Skeletal muscle satellite cell (primary cell): ENCODE results near the gene PRAME.

ENCODE experiments used
- H3K27me3 ChIP-seq: 2 replicates; pipeline ENCODE4 v1.7.0; 2013; ENCODE audit warnings: low read length; ENCODE audit not compliant: control insufficient read depth, insufficient read depth
- H3K36me3 ChIP-seq: 2 replicates; pipeline ENCODE4 v1.7.0; 2013; ENCODE audit warnings: mild to moderate bottlenecking, control low read depth, low read length; ENCODE audit not compliant: insufficient read depth
- H3K4me1 ChIP-seq: 2 replicates; pipeline ENCODE4 v1.7.0; 2013; ENCODE audit warnings: low read length; ENCODE audit not compliant: control insufficient read depth, insufficient read depth
- H3K4me2 ChIP-seq: 2 replicates; pipeline ENCODE4 v1.7.0; 2013; ENCODE audit warnings: mild to moderate bottlenecking, low read length
- H3K4me3 ChIP-seq: 2 replicates; pipeline ENCODE4 v1.7.0; 2013; ENCODE audit warnings: low read length
- H3K9ac ChIP-seq: 2 replicates; pipeline ENCODE4 v1.7.0; 2013; ENCODE audit warnings: mild to moderate bottlenecking, low read depth, low read length, moderate library complexity
- H3K9me3 ChIP-seq: replicated peaks from 2 replicates; pipeline ENCODE4 v1.7.0; 2013; ENCODE audit warnings: mild to moderate bottlenecking, control low read depth, low read length

Gene PRAME

DNA sequence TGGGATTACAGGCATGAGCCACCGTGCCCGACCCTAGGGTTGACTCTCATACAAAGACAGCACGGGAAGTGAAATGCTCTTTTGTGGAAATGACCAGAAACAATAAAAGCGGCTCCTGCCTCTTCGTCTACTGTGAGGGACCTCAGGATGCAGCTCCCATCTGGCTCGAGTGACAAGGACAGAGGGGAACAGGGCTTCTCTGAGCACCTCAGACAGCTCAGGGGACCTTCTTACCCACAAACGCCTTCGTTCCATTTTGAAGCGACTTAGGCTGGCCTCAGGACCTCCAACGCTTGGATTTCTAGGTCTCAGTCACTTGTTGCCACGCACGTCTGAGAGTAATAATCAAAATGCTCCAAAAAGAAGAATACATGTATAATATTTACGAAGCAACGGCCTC, 2.5 kb downstream of the PRAME start:
- no peaks in the 10 kb centered on the region for H3K4me1 ChIP-seq
- no peaks in the 10 kb centered on the region for H3K36me3 ChIP-seq
- no peak overlapping the region for H3K9ac ChIP-seq
- H3K4me2 ChIP-seq: no peak overlapping the region
- H3K9me3 ChIP-seq: no peaks in the 10 kb centered on the region
- H3K27me3 ChIP-seq: peaks cover 13% of the 10 kb centered on the region
- no peak overlapping the region for H3K4me3 ChIP-seq

DNA sequence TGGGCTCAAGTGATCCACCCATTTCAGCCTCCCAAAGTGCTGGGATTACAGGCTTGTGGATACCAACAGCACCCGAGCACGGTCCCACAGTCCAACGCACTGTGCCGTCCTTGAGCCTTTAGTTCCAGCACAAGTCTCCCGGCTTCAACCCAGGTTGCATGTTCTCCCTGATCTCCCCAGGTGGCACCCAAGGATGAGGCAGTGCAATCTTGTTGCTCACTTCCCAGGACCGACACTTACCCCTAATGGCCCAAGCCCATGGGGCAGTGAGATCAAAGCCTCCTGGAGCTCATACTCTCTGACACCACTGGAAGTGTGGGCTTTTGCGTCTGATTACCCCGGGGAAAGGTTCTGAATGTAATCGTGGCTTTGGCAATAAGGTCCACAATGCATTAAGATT, 3.5 kb downstream of the PRAME start:
- H3K4me3 ChIP-seq: no peak overlapping the region
- H3K36me3 ChIP-seq: no peaks in the 10 kb centered on the region
- no peaks in the 10 kb centered on the region for H3K4me1 ChIP-seq
- H3K27me3 ChIP-seq: peaks cover 21% of the 10 kb centered on the region
- no peak overlapping the region for H3K4me2 ChIP-seq
- H3K9me3 ChIP-seq: no peaks in the 10 kb centered on the region
- no peak overlapping the region for H3K9ac ChIP-seq

DNA sequence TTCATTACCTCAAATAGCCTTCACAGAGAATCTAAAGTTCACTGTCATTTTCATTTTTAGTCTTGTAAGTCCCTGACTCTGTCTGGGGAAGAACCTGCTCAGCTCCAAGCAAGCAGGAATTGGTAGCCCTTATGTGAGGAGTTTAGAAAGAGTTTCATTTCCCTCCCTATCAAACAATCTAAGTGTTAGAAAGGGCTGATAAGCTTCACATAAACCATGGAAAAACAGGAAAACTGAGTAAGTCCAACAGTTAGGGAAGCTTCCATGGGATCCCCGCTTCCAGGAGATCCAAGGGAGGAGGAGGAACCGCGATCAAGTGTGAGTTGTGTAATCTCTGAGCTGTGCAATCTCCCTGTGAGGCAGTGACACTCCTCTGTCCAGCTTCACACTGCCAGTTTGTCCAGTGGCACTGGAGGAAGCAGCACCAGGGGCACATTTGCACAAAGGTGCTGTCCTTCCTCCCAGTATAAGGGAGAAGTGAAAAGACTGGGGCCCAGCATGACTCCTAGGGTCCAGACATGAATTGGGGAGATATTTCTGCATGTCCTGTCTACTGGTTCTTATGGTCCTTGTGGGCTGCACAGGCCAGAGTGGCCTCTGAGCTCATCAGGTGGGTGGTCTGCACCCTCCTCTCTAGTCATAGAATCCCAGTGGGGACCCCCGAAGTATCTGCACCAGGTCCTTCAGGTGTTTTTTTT, 4.3 kb downstream of the PRAME start:
- no peaks in the 10 kb centered on the region for H3K4me1 ChIP-seq
- H3K9ac ChIP-seq: no peak overlapping the region
- H3K4me3 ChIP-seq: no peak overlapping the region
- H3K36me3 ChIP-seq: no peaks in the 10 kb centered on the region
- no peak overlapping the region for H3K4me2 ChIP-seq
- H3K9me3 ChIP-seq: no peaks in the 10 kb centered on the region
- peaks cover 28% of the 10 kb centered on the region for H3K27me3 ChIP-seq

DNA sequence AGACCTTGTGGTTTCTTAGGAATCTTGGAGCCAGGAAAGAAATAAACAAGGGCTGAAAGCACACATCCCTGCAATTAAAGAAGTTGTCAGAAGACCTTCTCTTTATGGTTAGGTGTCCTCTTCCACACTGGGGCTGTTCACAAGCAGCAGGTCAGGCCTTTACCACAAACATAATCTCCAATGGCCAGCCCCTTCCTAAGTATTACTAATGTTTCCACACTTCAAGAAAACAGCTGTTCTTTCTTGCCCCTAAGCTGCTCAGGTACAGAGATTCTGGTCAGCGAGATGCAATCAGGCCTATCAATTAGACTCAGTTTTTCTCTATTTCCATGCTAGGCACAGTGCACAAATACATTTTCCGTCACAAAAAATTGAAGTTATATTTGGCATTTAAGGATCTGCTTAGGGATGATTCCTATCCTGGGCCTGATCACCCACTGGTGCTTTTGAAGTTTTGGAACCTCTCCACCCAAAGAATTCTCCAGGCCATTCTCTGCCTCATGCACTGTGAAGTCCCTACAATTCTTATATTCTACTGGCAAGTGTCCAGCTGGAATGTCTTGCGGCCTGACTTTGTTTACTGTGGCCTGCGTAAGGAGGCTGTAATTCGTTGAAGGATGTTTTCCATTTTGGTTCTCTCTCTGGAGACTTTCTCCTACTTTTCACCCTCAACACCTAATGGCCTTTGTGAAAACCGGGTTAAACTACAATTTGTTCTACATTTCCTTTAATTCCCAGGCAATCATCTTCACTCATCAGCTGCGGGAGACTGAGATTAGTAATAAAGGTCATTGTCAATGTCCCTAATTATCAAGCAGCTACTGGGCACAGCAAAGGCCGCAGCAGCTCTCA, 5.1 kb downstream of the PRAME start:
- Histone ChIP-seq H3K36me3 (no peaks in the 10 kb centered on the region), H3K4me1 (no peaks in the 10 kb centered on the region), H3K4me3 (no peak overlapping the region), H3K9me3 (no peaks in the 10 kb centered on the region), H3K4me2 (no peak overlapping the region), H3K27me3 (peaks cover 29% of the 10 kb centered on the region), H3K9ac (no peak overlapping the region)

DNA sequence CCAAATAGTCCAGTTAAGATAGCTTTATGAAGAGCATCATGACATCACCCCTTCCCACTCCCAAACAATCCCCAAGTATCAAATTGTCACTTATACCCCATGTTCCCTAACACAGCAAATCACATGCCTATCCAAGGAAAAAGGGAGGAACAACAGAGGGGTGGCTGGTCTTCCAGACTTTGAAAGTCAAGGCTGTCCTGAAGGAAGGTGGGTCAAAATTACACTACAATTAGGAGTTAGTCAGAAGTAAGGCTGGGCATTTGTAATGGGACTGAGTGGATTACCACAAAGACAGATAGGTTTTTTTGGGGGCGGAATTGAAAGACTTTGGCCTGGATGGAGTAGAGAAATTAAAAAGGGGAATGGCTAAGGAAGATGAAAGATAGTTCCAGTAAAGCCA, 5.9 kb downstream of the PRAME start:
- Histone ChIP-seq H3K9ac (no peak overlapping the region), H3K4me1 (no peaks in the 10 kb centered on the region), H3K9me3 (no peaks in the 10 kb centered on the region), H3K27me3 (peaks cover 38% of the 10 kb centered on the region), H3K4me2 (no peak overlapping the region), H3K4me3 (no peak overlapping the region), H3K36me3 (no peaks in the 10 kb centered on the region)

DNA sequence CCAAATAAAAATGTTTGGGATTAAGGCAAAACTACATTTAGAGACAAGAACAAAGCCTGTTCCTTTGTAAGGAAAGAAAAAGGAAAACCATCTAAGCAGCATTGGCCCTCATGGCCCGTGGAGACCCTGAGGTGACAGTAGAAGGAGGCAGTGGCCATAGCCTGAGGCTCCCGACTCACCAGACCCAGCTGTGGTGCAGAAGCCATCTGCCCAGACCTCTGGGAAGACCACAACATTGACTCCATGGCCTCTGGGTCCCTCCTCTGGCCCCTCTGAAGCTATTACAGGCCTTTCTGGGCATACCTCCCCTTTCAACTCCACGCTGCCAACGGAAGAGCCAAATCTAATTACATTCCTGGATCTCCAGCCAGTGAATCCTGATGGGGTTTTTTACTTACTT, 6.4 kb downstream of the PRAME start:
- Histone ChIP-seq H3K27me3 (peaks cover 43% of the 10 kb centered on the region), H3K4me1 (no peaks in the 10 kb centered on the region), H3K4me3 (no peak overlapping the region), H3K9me3 (no peaks in the 10 kb centered on the region), H3K9ac (no peak overlapping the region), H3K36me3 (no peaks in the 10 kb centered on the region), H3K4me2 (no peak overlapping the region)

DNA sequence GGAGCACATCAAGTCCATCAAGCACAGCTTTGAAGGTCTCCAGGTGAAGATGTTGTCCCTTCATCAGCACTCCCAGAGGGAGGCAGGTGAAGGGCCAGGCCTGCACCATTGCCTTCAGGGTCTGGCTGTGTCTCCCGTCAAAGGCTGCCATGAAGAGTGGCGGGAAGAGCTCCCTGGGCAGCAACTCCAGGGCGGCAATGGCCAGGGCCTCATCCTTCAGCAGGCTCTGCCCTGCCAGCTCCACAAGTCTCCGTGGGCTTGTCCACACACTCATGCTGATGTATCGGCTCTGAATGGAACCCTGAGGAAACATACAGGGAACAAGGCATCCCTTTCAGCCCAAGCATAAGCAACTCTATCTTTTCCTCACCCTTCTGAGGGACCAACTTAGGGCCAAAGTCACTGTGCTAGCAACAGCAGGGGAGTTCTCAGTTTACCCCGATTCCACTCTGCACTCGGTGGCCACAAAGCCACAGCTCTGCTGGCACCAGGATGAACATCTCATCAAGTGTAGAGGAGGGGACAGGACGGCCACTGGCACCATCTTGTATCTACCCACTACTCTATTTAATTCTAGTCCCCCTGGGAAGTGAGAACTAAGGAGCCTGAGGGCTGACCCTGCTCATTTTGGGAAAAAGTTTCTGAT, 8.2 kb downstream of the PRAME start:
- Histone ChIP-seq H3K9me3 (no peaks in the 10 kb centered on the region), H3K9ac (no peak overlapping the region), H3K4me1 (no peaks in the 10 kb centered on the region), H3K27me3 (peaks cover 46% of the 10 kb centered on the region), H3K36me3 (no peaks in the 10 kb centered on the region), H3K4me2 (no peak overlapping the region), H3K4me3 (no peak overlapping the region)

DNA sequence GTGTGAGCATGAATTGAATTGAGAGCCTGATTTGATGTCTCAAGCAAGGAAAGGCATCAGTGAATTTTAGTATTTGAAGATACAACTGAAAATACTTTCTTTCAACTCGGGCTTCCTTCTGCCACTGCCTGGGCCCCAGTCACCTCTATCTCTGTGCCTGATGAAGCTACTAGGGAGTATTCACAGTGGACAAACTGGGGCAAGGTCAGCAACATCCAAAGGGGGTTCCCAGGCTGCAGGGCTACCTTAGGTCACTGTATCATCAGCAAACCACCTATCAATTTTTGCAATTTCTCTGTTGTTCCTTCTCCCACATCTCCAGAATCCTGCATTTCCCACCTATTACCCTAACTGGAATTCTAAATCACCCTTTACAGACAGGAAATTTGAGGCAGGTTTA, 10.2 kb downstream of the PRAME start:
- Histone ChIP-seq H3K9me3 (no peaks in the 10 kb centered on the region), H3K4me1 (no peaks in the 10 kb centered on the region), H3K27me3 (peaks cover 42% of the 10 kb centered on the region), H3K36me3 (no peaks in the 10 kb centered on the region), H3K4me2 (no peak overlapping the region), H3K4me3 (no peak overlapping the region), H3K9ac (no peak overlapping the region)

DNA sequence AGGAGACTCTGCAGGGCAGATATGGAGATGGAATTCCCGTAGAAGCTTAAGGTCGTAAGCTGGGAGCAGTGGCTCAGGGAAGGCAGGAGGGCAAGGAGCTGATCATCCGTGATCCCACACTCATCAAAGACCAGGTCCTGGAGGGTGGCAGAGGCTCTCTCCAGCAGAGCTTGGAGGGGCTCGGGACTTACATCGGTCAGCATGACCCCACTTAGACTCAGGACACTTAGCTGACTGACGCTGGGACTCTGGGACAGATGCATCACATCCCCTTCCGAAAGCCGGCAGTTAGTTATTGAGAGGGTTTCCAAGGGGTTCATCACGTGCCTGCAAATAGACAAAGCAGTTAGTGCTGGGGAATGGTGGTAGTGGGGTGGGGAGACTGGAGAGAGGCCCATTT, 10.7 kb downstream of the PRAME start:
- H3K36me3 ChIP-seq: no peaks in the 10 kb centered on the region
- H3K9ac ChIP-seq: no peak overlapping the region
- no peaks in the 10 kb centered on the region for H3K9me3 ChIP-seq
- no peaks in the 10 kb centered on the region for H3K4me1 ChIP-seq
- H3K27me3 ChIP-seq: peaks cover 36% of the 10 kb centered on the region
- no peak overlapping the region for H3K4me2 ChIP-seq
- no peak overlapping the region for H3K4me3 ChIP-seq

DNA sequence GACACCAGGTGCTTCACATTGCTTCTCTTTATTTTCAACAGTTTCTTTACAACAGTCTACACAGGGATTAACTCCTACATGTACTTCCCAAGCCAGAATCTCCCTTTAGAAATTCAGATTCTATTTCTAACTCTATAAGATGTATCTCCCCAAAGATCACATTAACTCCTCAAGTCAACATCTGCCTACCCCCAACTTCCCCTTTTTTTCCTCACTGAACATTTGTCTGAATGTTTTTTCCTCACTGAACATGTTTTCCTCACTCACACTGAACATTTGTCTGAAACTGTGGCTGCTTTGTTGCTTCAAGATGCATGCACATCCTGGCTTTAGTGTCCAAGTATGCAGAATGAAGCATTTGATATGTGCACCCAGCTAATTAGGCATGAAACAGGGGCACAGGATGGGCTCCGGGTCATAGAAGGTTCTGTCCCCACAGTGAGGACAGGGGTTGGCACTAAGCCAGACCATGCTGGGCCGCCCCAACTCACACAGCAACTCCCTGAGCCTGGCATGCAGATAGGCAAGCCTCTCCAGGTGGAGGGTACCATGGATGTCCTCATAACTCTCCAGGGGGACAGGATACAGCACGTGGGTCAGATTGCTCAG, 11.3 kb downstream of the PRAME start:
- no peak overlapping the region for H3K4me2 ChIP-seq
- H3K27me3 ChIP-seq: peaks cover 37% of the 10 kb centered on the region
- H3K4me1 ChIP-seq: no peaks in the 10 kb centered on the region
- no peaks in the 10 kb centered on the region for H3K36me3 ChIP-seq
- no peak overlapping the region for H3K9ac ChIP-seq
- no peak overlapping the region for H3K4me3 ChIP-seq
- H3K9me3 ChIP-seq: no peaks in the 10 kb centered on the region

DNA sequence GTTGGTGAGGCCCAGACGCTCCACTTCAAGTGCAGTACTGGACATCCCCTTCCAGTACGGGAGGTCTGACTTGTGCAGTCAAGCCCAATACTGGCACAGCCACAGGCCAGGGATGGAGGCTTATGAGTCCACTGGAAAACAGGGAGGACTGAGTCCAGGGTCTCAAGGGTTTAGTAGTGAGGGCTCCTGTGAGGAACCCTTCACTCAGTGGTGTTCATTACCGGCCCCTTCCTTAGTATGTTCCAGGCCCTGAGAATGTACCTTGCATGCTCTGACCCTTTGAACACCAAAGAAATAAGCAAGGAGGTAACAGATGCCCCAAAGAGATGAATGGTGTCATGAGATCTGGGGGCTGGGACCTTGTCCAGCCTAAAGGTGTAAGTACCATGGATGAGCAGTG, 11.8 kb downstream of the PRAME start:
- H3K36me3 ChIP-seq: no peaks in the 10 kb centered on the region
- peaks cover 38% of the 10 kb centered on the region for H3K27me3 ChIP-seq
- H3K4me1 ChIP-seq: no peaks in the 10 kb centered on the region
- H3K4me2 ChIP-seq: no peak overlapping the region
- H3K9me3 ChIP-seq: no peaks in the 10 kb centered on the region
- H3K4me3 ChIP-seq: no peak overlapping the region
- H3K9ac ChIP-seq: no peak overlapping the region
